Endothelial cell of umbilical vein (primary cell): ENCODE results near the gene KIF1C. TPM values are rescaled to one million over a fixed set of nuclear protein-coding genes. Genes with fewer than 3 reads are reported as not detected.

Experiments used
- BruUV-seq: library from RNA; stranded (reverse); fragments of 400-500 nt; replicated peaks from 2 replicates; lab custom pipeline; 2021; lab: Mats Ljungman, UMichigan
- CTCF ChIA-PET: fragments of 300-600, 350-600 bp; sonication (Branson Sonifier 250); formaldehyde crosslinking; loops from one replicate; lab custom pipeline; 2021; ENCODE audit warnings: antibody characterized with exemption, inconsistent platforms; lab: Charles Lee
- POLR2A ChIA-PET: fragments of 300-600, 350-600 bp; sonication (Branson Sonifier 250); formaldehyde crosslinking; loops from one replicate; lab custom pipeline; 2021; ENCODE audit warnings: antibody characterized with exemption, inconsistent platforms; lab: Charles Lee
- DNase-seq: peaks from one replicate; pipeline ENCODE4 v3.0.0-alpha.2; 2011; ENCODE audit warnings: low read depth, low spot score
- FAIRE-seq: peaks from 2 replicates; lab custom pipeline; 2011; peaks lifted over from hg19 to GRCh38; lab: Jason Lieb, UNC
- H2AFZ ChIP-seq: 2 replicates; pipeline ENCODE4 v1.6.0; 2012; ENCODE audit warnings: low read depth, low read length, control low read depth, inconsistent platforms
- H3K27ac ChIP-seq: 2 replicates; pipeline ENCODE4 v1.5.1; 2011; ENCODE audit warnings: low read depth, mild to moderate bottlenecking, control low read depth, low read length, moderate library complexity; ENCODE audit not compliant: insufficient read depth
- H3K27me3 ChIP-seq, 2 experiments: 2 replicates each; pipeline versions ENCODE4 v1.6.0 to v1.6.1; 2011; ENCODE audit warnings: low read length in 2 of 2, mixed read lengths in 1 of 2; ENCODE audit not compliant: control insufficient read depth in 2 of 2, insufficient read depth in 2 of 2
- H3K36me3 ChIP-seq, 2 experiments: 2 replicates in 1 of 2; 3 replicates in 1 of 2; pipeline ENCODE4 v1.5.1; 2011; ENCODE audit warnings: low read length in 2 of 2, mild to moderate bottlenecking in 1 of 2, moderate library complexity in 1 of 2; ENCODE audit not compliant: control insufficient read depth in 2 of 2, insufficient read depth in 2 of 2; ENCODE audit errors: extremely low read depth in 1 of 2
- H3K4me1 ChIP-seq: 3 replicates; pipeline ENCODE4 v1.5.1; 2011; ENCODE audit warnings: mild to moderate bottlenecking, low read length; ENCODE audit not compliant: control insufficient read depth, insufficient read depth; ENCODE audit errors: extremely low read depth
- H3K4me2 ChIP-seq: 2 replicates; pipeline ENCODE4 v1.6.1; 2011; ENCODE audit warnings: low read length, control low read depth, mixed read lengths; ENCODE audit not compliant: insufficient read depth
- H3K4me3 ChIP-seq, 3 experiments: fragments of 200-600 bp in 1 of 3; sonication (generic), shearing (Covaris generic) in 1 of 3; replicated peaks in 1 of 3; 2 replicates each; pipeline ENCODE4 v1.5.1; 2011 to 2016; ENCODE audit warnings: control low read depth in 3 of 3, low read length in 3 of 3, mild to moderate bottlenecking in 2 of 3, inconsistent platforms in 1 of 3, low read depth in 1 of 3, moderate library complexity in 1 of 3; ENCODE audit not compliant: insufficient read depth in 1 of 3
- H3K79me2 ChIP-seq: 2 replicates; pipeline ENCODE4 v1.6.0; 2012; ENCODE audit warnings: low read length, inconsistent platforms; ENCODE audit not compliant: control insufficient read depth, insufficient read depth
- H3K9ac ChIP-seq: replicated peaks from 2 replicates; pipeline ENCODE3; 2011; ENCODE audit warnings: low read length, control low read depth; ENCODE audit not compliant: insufficient read depth; ENCODE audit errors: extremely low read depth
- H3K9me1 ChIP-seq: replicated peaks from 3 replicates; pipeline ENCODE4 v1.6.0; 2011; ENCODE audit warnings: mild to moderate bottlenecking, low read length; ENCODE audit not compliant: control insufficient read depth, insufficient read depth; ENCODE audit errors: extremely low read depth
- H3K9me3 ChIP-seq: replicated peaks from 2 replicates; pipeline ENCODE4 v1.5.1; 2012; ENCODE audit warnings: low read length, inconsistent platforms; ENCODE audit not compliant: control insufficient read depth, insufficient read depth
- H4K20me1 ChIP-seq: replicated peaks from 2 replicates; pipeline ENCODE3; 2011; ENCODE audit warnings: mild to moderate bottlenecking, low read length; ENCODE audit not compliant: control insufficient read depth, insufficient read depth; ENCODE audit errors: extremely low read depth
- FOS ChIP-seq: IDR thresholded peaks from 2 replicates; pipeline ENCODE4 v1.6.1; 2011; ENCODE audit warnings: mild to moderate bottlenecking, low read length, moderate library complexity, borderline replicate concordance; ENCODE audit not compliant: insufficient read depth
- JUN ChIP-seq: IDR thresholded peaks from 2 replicates; pipeline ENCODE4 v1.6.1; 2011; ENCODE audit warnings: borderline replicate concordance, low read depth; ENCODE audit not compliant: insufficient read length, insufficient read depth
- MAX ChIP-seq: IDR thresholded peaks from 2 replicates; pipeline ENCODE4 v1.6.1; 2011; ENCODE audit not compliant: insufficient read depth, insufficient read length
- POLR2A ChIP-seq: IDR thresholded peaks from 2 replicates; pipeline ENCODE4 v1.6.1; 2012; ENCODE audit warnings: low read depth, mild to moderate bottlenecking, control low read depth, low read length
- dilution Hi-C: fragments of 300-500 bp; cut with MboI; formaldehyde crosslinking; loops from one replicate; pipeline ENCODE4 v1.15.0; 2019; ENCODE audit warnings: low sequenced_read_pairs; ENCODE audit not compliant: extremely low pct_ligation_motif_present
- intact Hi-C: fragments of 100-400 bp; cut with micrococcal nuclease; formaldehyde crosslinking; loops from one replicate; pipeline ENCODE4 v1.10.0; 2022
- polyA plus RNA-seq, 4 experiments: library from polyadenylated mRNA; depleted of rRNA in 3 of 4; stranded (reverse) in 3 of 4; unstranded in 1 of 4; fragments of >200 nt; gene quantifications; 2 replicates each; pipeline versions ENCODE4 v1.2.1 to v1.2.3, GENCODE V29; 2011 to 2012; ENCODE audit warnings: missing spikeins in 1 of 4
- total RNA-seq: library from RNA; stranded (reverse); gene quantifications from 2 replicates; pipeline ENCODE4 v1.2.3, GENCODE V29; 2021

The KIF1C gene
- total and polyA plus RNA-seq, 2 donors (not counting 3 experiments of a cell fraction or from before 2014, with no cell fraction given), result 33.6 to 171 TPM

GRCh38 chr17:5024604-5025003, 26.9 kb downstream of the KIF1C start:
- dilution Hi-C loops, result no loop called here
- ChIA-PET POLR2A (no interaction called here), CTCF (no interaction called here)

GRCh38 chr17:5027299-5027698, 29.5 kb downstream of the KIF1C start:
- Histone ChIP-seq H2AFZ (no peak overlapping the region), H3K9ac (no peak overlapping the region), H3K27me3 (no peaks in the 10 kb centered on the region), H3K4me1 (peaks cover 5% of the 10 kb centered on the region), H3K4me2 (no peak overlapping the region), H3K36me3 (peaks cover 0 to 9% of the 10 kb centered on the region in 2 experiments), H3K27ac (no peak overlapping the region), H3K79me2 (no peaks in the 10 kb centered on the region), H3K4me3 (no peak overlapping the region), H3K9me3 (no peaks in the 10 kb centered on the region), H3K9me1 (no peaks in the 10 kb centered on the region), H4K20me1 (no peaks in the 10 kb centered on the region)
- no TSS peak for BruUV-seq
- dilution Hi-C loops, result no loop called here
- POLR2A ChIA-PET, result no interaction called here
- intact Hi-C loops, result no loop called here
- CTCF ChIA-PET, result interaction anchor here (1.4 to 6.5 kb wide), 2 partner anchors 24 to 35 kb away, joined by 4 to 72 read pairs; no protein-coding TSS in a partner anchor
- FAIRE-seq (no peak), DNase-seq (no peak)
- TF ChIP-seq JUN, result no peak
- TF ChIP-seq MAX, result no peak
- no peak for TF ChIP-seq POLR2A

More at GRCh38 chr17:5024604-5025003, 26.9 kb downstream of the KIF1C start:
- no peak for TF ChIP-seq FOS
- no TSS peak for BruUV-seq
- Histone ChIP-seq H3K4me3 (no peak overlapping the region), H3K27me3 (no peaks in the 10 kb centered on the region), H3K4me1 (no peaks in the 10 kb centered on the region), H2AFZ (no peak overlapping the region), H4K20me1 (no peaks in the 10 kb centered on the region), H3K9me1 (no peaks in the 10 kb centered on the region), H3K4me2 (no peak overlapping the region), H3K27ac (no peak overlapping the region), H3K36me3 (peaks cover 5 to 32% of the 10 kb centered on the region in 2 experiments), H3K79me2 (no peaks in the 10 kb centered on the region), H3K9me3 (no peaks in the 10 kb centered on the region), H3K9ac (no peak overlapping the region)
- no peak for FAIRE-seq
- intact Hi-C loops, result no loop called here
- DNase-seq, result no peak
